ENCODE measurements around the gene TBC1D7. TPM values are rescaled to one million over a fixed set of nuclear protein-coding genes. Genes with fewer than 3 reads are reported as not detected.

The TBC1D7 gene
- polyA plus RNA-seq, 1 donor from 2014 or later = 67.9 TPM

- H3F3A ChIP-seq (ENCODE audit: insufficient read depth, low read length, poor library complexity, severe bottlenecking) = no peaks in the 10 kb centered on the region
- H2AFZ ChIP-seq (ENCODE audit: low read depth, low read length) = no peak overlapping the region
- H3K9me2 ChIP-seq (ENCODE audit: insufficient read depth, low read length) = no peaks in the 10 kb centered on the region
- H3K9ac ChIP-seq (ENCODE audit: low read length) = no peak overlapping the region
- H3K27ac ChIP-seq (ENCODE audit: low read length) = no peak overlapping the region
- no peak overlapping the region for H3K4me2 ChIP-seq (ENCODE audit: low read length)
- no peaks in the 10 kb centered on the region for H3K27me3 ChIP-seq (ENCODE audit: insufficient read depth, low read depth, low read length)
- no peaks in the 10 kb centered on the region for H4K20me1 ChIP-seq (ENCODE audit: insufficient read depth)
- H3K36me3 ChIP-seq (ENCODE audit: insufficient read depth, low read length) = no peaks in the 10 kb centered on the region
- no peak for TF ChIP-seq REST (IDR thresholded peaks at IDR 0.05; ENCODE audit: borderline replicate concordance)
- no peak for TF ChIP-seq RAD21 (conservative IDR thresholded peaks at IDR 0.05)
- no peak for TF ChIP-seq MXI1 (conservative IDR thresholded peaks at IDR 0.05; ENCODE audit: poor library complexity, severe bottlenecking)
- TF ChIP-seq EZH2 (IDR thresholded peaks at IDR 0.05; ENCODE audit: borderline replicate concordance, insufficient read depth, low read length, poor library complexity, severe bottlenecking) = no peak
- TF ChIP-seq SMC3 (conservative IDR thresholded peaks at IDR 0.05; ENCODE audit: poor library complexity) = no peak
- no peak overlapping the region for H3K4me3 ChIP-seq (ENCODE audit: low read length)
- no peaks in the 10 kb centered on the region for H3K9me3 ChIP-seq (ENCODE audit: low read length)
- no peaks in the 10 kb centered on the region for H3K79me2 ChIP-seq (replicated peaks; ENCODE audit: insufficient read depth, low read length)
Measured at GRCh38 chr6:13373488-13373886, 45.1 kb upstream of the TBC1D7 start.

GRCh38 chr6:13372688-13373487, 44.6 kb upstream of the TBC1D7 start:
- Histone ChIP-seq H3K9me2 (ENCODE audit: insufficient read depth, low read length) (no peaks in the 10 kb centered on the region), H3F3A (ENCODE audit: insufficient read depth, low read length, poor library complexity, severe bottlenecking) (no peaks in the 10 kb centered on the region), H3K9ac (ENCODE audit: low read length) (no peak overlapping the region), H3K9me3 (ENCODE audit: low read length) (no peaks in the 10 kb centered on the region), H3K36me3 (ENCODE audit: insufficient read depth, low read length) (no peaks in the 10 kb centered on the region), H3K4me2 (ENCODE audit: low read length) (no peak overlapping the region), H3K27ac (ENCODE audit: low read length) (no peak overlapping the region), H3K79me2 (replicated peaks; ENCODE audit: insufficient read depth, low read length) (no peaks in the 10 kb centered on the region), H4K20me1 (ENCODE audit: insufficient read depth) (no peaks in the 10 kb centered on the region), H2AFZ (ENCODE audit: low read depth, low read length) (no peak overlapping the region), H3K4me3 (ENCODE audit: low read length) (no peak overlapping the region), H3K27me3 (ENCODE audit: insufficient read depth, low read depth, low read length) (no peaks in the 10 kb centered on the region)
- TF ChIP-seq POLR2AphosphoS5 (IDR thresholded peaks at IDR 0.05) (no peak), EZH2 (IDR thresholded peaks at IDR 0.05; ENCODE audit: borderline replicate concordance, insufficient read depth, low read length, poor library complexity, severe bottlenecking) (no peak), EP300 (conservative IDR thresholded peaks at IDR 0.05; ENCODE audit: poor library complexity, severe bottlenecking) (no peak), REST (IDR thresholded peaks at IDR 0.05; ENCODE audit: borderline replicate concordance) (no peak), RAD21 (conservative IDR thresholded peaks at IDR 0.05) (no peak), MXI1 (conservative IDR thresholded peaks at IDR 0.05; ENCODE audit: poor library complexity, severe bottlenecking) (no peak), CTCF (IDR thresholded peaks at IDR 0.05; ENCODE audit: poor library complexity, severe bottlenecking) (no peak), TAF1 (IDR thresholded peaks at IDR 0.05; ENCODE audit: low read depth) (no peak), SMC3 (conservative IDR thresholded peaks at IDR 0.05; ENCODE audit: poor library complexity) (no peak)
